DOHH2 (cell line): ENCODE data around the gene CABYR.

ENCODE experiments used
- EZH2phosphoT487 ChIP-seq: fragments of 200-600 bp; sonication (generic); IDR thresholded peaks from 2 replicates; pipeline ENCODE4 v1.6.1; 2017; ENCODE audit warnings: borderline replicate concordance, mild to moderate bottlenecking, antibody characterized with exemption, low read length, moderate library complexity, mixed read lengths
- TF ChIP-seq, protein P1 (sequence below): fragments of 200-600 bp; sonication (generic); IDR thresholded peaks from one replicate; pipeline ENCODE4 v1.5.1; 2014; ENCODE audit warnings: antibody characterized with exemption, mild to moderate bottlenecking, low read depth, low read length; ENCODE audit not compliant: poor library complexity, severe bottlenecking

DNA sequence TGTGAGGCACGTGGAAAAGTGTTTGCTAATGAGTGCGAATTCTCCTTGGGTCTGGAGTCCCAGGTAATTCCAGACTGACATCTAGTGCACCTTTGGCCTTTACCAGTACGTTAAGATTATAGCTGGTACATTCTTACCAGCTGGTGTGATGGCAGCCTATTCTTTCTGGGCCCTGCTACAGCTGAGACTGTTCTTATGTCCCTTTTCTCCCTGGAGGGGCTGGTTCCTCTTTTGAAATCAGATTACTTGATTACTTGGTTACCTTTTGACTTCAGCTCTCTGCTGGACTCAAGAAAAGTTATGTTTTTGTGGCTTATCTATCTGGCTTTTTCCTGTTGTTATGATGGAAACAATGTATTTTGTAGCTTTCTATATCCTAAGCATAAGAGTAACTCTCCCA is 14.5 kb downstream of the CABYR start:
- TF ChIP-seq, protein P1, sequence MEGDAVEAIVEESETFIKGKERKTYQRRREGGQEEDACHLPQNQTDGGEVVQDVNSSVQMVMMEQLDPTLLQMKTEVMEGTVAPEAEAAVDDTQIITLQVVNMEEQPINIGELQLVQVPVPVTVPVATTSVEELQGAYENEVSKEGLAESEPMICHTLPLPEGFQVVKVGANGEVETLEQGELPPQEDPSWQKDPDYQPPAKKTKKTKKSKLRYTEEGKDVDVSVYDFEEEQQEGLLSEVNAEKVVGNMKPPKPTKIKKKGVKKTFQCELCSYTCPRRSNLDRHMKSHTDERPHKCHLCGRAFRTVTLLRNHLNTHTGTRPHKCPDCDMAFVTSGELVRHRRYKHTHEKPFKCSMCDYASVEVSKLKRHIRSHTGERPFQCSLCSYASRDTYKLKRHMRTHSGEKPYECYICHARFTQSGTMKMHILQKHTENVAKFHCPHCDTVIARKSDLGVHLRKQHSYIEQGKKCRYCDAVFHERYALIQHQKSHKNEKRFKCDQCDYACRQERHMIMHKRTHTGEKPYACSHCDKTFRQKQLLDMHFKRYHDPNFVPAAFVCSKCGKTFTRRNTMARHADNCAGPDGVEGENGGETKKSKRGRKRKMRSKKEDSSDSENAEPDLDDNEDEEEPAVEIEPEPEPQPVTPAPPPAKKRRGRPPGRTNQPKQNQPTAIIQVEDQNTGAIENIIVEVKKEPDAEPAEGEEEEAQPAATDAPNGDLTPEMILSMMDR, result no peak
- no peak for TF ChIP-seq EZH2phosphoT487
